Smooth muscle cell (in vitro differentiated cells): ENCODE data around the gene DCC. TPM values are rescaled to one million over a fixed set of nuclear protein-coding genes. Genes with fewer than 3 reads are reported as not detected.

Source experiments
- DNase-seq: peaks from one replicate; lab custom pipeline; 2025; ENCODE audit not compliant: unreplicated experiment; lab: John Stamatoyannopoulos, UW
- H2AFZ ChIP-seq: fragments of 200-600 bp; sonication (generic); 2 replicates; pipeline ENCODE4 v1.6.0; 2016; ENCODE audit warnings: antibody characterized with exemption, low read depth, mild to moderate bottlenecking
- H3F3A ChIP-seq: fragments of 200-600 bp; sonication (generic); 2 replicates; pipeline ENCODE4 v1.6.0; 2017; ENCODE audit warnings: antibody characterized with exemption, low read depth
- H3K27ac ChIP-seq: fragments of 200-600 bp; sonication (generic); 2 replicates; pipeline ENCODE4 v1.5.1; 2016; ENCODE audit warnings: low read depth, mild to moderate bottlenecking
- H3K27me3 ChIP-seq: fragments of 200-600 bp; sonication (generic); 2 replicates; pipeline ENCODE4 v1.6.1; 2016; ENCODE audit warnings: low read depth, mild to moderate bottlenecking
- H3K36me3 ChIP-seq: fragments of 200-600 bp; sonication (generic); 2 replicates; pipeline ENCODE4 v1.5.1; 2016; ENCODE audit warnings: low read depth
- H3K4me1 ChIP-seq: fragments of 200-600 bp; sonication (generic); 2 replicates; pipeline ENCODE4 v1.5.1; 2016; ENCODE audit warnings: low read depth
- H3K4me2 ChIP-seq: fragments of 200-600 bp; sonication (generic); 2 replicates; pipeline ENCODE4 v1.6.0; 2016; ENCODE audit warnings: mild to moderate bottlenecking
- H3K4me3 ChIP-seq: fragments of 200-600 bp; sonication (generic); 2 replicates; pipeline ENCODE4 v1.5.1; 2016; ENCODE audit warnings: mild to moderate bottlenecking
- H3K79me2 ChIP-seq: fragments of 200-600 bp; sonication (generic); 2 replicates; pipeline ENCODE4 v1.6.0; 2016; ENCODE audit warnings: low read depth, mild to moderate bottlenecking
- H3K9ac ChIP-seq: fragments of 200-600 bp; sonication (generic); 2 replicates; pipeline ENCODE4 v1.6.0; 2016; ENCODE audit warnings: low read depth
- H3K9me3 ChIP-seq: fragments of 200-600 bp; sonication (generic); replicated peaks from 2 replicates; pipeline ENCODE4 v1.5.1; 2016; ENCODE audit warnings: low read depth
- H4K20me1 ChIP-seq: fragments of 200-600 bp; sonication (generic); 2 replicates; pipeline ENCODE4 v1.6.0; 2016; ENCODE audit warnings: low read depth
- WGBS: methylation state at CpG from one replicate; pipeline ENCODE4 v1.1.7; 2016; ENCODE audit warnings: low lambda C conversion rate; 5-methylcytosine and 5-hydroxymethylcytosine counted together
- polyA plus RNA-seq: library from polyadenylated mRNA; unstranded; fragments of >200 nt; fragmentation: Nextera tagmentation; extraction: Ambion mirVana; gene quantifications from 2 replicates; pipeline ENCODE4 v1.2.1, GENCODE V29; 2016
- total RNA-seq: library from RNA; depleted of rRNA; stranded (reverse); fragments of >200 nt; gene quantifications from 2 replicates; pipeline ENCODE4 v1.2.3, GENCODE V29; 2014
- TF ChIP-seq, protein P1 (sequence below): fragments of 200-600 bp; sonication (generic); IDR thresholded peaks from 2 replicates; pipeline ENCODE4 v1.5.1; 2017; ENCODE audit warnings: borderline replicate concordance, mild to moderate bottlenecking, antibody characterized with exemption; ENCODE audit not compliant: insufficient read depth, poor library complexity, severe bottlenecking

Gene DCC
- total and polyA plus RNA-seq, 2 experiments from 2014 or later = not detected

DNA sequence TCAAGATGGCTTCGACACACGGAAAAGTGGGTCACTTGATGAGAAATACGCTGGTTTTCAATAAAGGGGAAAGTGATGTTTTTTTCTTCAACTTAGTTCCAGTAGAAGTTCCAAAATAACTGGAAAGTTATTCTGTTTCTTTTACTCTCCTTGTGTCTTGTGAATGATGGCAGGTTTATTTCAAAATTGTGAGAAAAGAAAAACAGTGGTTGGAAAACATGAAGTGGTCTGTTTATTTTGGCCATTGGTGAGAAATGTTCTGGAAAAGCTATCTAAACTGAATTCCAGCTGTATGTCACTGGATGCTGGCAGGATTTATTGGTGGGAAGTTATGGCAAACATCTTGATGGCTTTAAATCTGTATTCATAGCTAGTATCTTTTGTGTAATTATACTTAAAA, 484.1 kb downstream of the DCC start:
- no peak overlapping the region for H3K27ac ChIP-seq
- no peak overlapping the region for H3K4me3 ChIP-seq
- H3F3A ChIP-seq = no peaks in the 10 kb centered on the region
- H2AFZ ChIP-seq = no peak overlapping the region
- no peaks in the 10 kb centered on the region for H3K9me3 ChIP-seq
- H3K4me1 ChIP-seq = no peaks in the 10 kb centered on the region
- no peak overlapping the region for H3K4me2 ChIP-seq
- TF ChIP-seq, protein P1, sequence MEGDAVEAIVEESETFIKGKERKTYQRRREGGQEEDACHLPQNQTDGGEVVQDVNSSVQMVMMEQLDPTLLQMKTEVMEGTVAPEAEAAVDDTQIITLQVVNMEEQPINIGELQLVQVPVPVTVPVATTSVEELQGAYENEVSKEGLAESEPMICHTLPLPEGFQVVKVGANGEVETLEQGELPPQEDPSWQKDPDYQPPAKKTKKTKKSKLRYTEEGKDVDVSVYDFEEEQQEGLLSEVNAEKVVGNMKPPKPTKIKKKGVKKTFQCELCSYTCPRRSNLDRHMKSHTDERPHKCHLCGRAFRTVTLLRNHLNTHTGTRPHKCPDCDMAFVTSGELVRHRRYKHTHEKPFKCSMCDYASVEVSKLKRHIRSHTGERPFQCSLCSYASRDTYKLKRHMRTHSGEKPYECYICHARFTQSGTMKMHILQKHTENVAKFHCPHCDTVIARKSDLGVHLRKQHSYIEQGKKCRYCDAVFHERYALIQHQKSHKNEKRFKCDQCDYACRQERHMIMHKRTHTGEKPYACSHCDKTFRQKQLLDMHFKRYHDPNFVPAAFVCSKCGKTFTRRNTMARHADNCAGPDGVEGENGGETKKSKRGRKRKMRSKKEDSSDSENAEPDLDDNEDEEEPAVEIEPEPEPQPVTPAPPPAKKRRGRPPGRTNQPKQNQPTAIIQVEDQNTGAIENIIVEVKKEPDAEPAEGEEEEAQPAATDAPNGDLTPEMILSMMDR = no peak
- no peaks in the 10 kb centered on the region for H3K79me2 ChIP-seq
- no peaks in the 10 kb centered on the region for H4K20me1 ChIP-seq
- H3K27me3 ChIP-seq = peaks cover 16% of the 10 kb centered on the region
- H3K36me3 ChIP-seq = no peaks in the 10 kb centered on the region
- no peak overlapping the region for H3K9ac ChIP-seq
- no peak for DNase-seq
- 81% methylated on average over 3 of the region's 3 CpGs for WGBS

DNA sequence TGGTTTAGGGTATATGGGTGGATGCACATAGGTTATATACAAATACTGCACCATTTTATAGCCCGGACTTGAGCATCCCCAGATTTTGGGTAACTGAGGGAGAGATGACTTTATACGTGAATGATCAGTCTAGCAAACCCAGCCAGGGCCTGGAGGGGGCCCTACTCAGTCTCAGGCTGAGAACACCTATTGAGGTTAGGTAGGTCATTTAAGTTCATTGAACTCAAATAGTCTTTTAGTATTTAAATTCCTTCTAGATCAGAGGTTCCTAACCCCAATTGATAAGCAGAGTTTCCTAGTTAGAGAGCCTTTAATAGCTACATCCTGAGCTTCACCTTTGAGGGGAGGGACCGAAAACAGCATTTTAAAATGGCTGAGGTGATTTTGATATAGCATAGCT, 487.0 kb downstream of the DCC start:
- Histone ChIP-seq H3K9me3 (no peaks in the 10 kb centered on the region), H3K79me2 (no peaks in the 10 kb centered on the region), H3K4me3 (no peak overlapping the region), H3K9ac (no peak overlapping the region), H4K20me1 (no peaks in the 10 kb centered on the region), H3F3A (no peaks in the 10 kb centered on the region), H3K4me2 (no peak overlapping the region), H3K4me1 (no peaks in the 10 kb centered on the region), H3K27ac (no peak overlapping the region), H3K36me3 (no peaks in the 10 kb centered on the region), H3K27me3 (peaks cover 38% of the 10 kb centered on the region), H2AFZ (no peak overlapping the region)
- DNase-seq = no peak
- TF ChIP-seq, protein P1 = no peak
- 53% methylated on average over 3 of the region's 3 CpGs for WGBS

DNA sequence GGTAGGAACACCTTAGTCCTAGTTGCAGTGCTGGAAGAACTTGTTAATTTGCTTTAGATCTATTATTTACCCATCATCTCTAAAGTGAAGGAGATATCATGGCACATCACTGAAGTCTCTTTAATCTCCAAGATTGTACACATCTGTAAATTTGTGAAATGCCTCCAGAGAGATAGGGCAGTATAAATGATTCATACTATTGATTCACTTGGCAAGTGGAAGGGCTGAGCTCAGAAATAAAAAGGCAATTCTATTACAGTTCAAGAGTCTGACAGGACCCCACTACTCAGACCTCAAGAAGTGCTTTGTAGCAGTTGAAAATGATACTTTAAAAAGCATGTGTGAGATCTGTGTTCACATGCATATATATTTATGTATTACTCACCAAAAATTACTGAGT, 489.3 kb downstream of the DCC start:
- DNase-seq = no peak
- H3K27me3 ChIP-seq = peaks cover 38% of the 10 kb centered on the region
- no peaks in the 10 kb centered on the region for H3K79me2 ChIP-seq
- H3K36me3 ChIP-seq = no peaks in the 10 kb centered on the region
- H3K4me1 ChIP-seq = no peaks in the 10 kb centered on the region
- no peaks in the 10 kb centered on the region for H3K9me3 ChIP-seq
- no peaks in the 10 kb centered on the region for H4K20me1 ChIP-seq
- H3K4me2 ChIP-seq = no peak overlapping the region
- H3F3A ChIP-seq = no peaks in the 10 kb centered on the region
- no peak overlapping the region for H2AFZ ChIP-seq
- no peak overlapping the region for H3K9ac ChIP-seq
- TF ChIP-seq, protein P1 = no peak
- H3K27ac ChIP-seq = no peak overlapping the region
- H3K4me3 ChIP-seq = no peak overlapping the region

DNA sequence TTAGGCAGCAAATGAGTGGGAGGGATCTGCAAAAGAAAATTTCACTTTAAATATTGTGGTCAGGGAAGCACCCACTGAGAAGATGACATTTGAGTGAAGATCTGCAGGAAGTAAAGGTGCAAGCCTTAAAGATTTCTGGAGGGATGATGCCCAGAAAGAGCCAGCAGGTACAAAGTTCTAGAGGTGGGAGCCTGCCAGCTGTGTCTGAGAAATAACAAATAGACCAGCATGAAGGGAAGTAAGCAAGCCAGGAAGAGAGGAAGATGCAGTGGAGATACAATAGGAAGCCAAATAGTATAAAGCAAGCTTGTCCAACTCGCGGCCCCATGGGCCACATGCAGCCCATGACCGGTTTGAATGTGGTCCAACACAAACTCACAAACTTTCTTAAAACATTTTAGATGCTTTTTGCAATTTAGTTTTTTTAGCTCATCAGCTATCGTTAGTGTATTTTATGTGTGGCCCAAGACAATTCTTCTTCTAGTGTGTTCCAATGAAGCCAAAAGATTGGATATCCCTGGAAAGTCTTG, 489.9 kb downstream of the DCC start:
- no peaks in the 10 kb centered on the region for H3K36me3 ChIP-seq
- no peaks in the 10 kb centered on the region for H4K20me1 ChIP-seq
- H3F3A ChIP-seq = no peaks in the 10 kb centered on the region
- H2AFZ ChIP-seq = no peak overlapping the region
- no peaks in the 10 kb centered on the region for H3K4me1 ChIP-seq
- H3K79me2 ChIP-seq = no peaks in the 10 kb centered on the region
- DNase-seq = no peak
- H3K9ac ChIP-seq = no peak overlapping the region
- no peaks in the 10 kb centered on the region for H3K9me3 ChIP-seq
- no peak overlapping the region for H3K4me2 ChIP-seq
- 94% methylated on average over 4 of the region's 4 CpGs for WGBS
- no peak overlapping the region for H3K27ac ChIP-seq
- no peak overlapping the region for H3K4me3 ChIP-seq
- H3K27me3 ChIP-seq = peaks cover 38% of the 10 kb centered on the region
- TF ChIP-seq, protein P1 = no peak
